Ishikawa (cell line): ENCODE results near the gene PRIMA1.

Experiments
- EP300 ChIP-seq: IDR thresholded peaks from 2 replicates; pipeline ENCODE4 v1.6.1; 2012; ENCODE audit warnings: borderline replicate concordance
- TAF1 ChIP-seq: IDR thresholded peaks from 2 replicates; pipeline ENCODE4 v1.6.1; 2012; ENCODE audit warnings: low read depth, mild to moderate bottlenecking
- TEAD4 ChIP-seq: IDR thresholded peaks from 2 replicates; pipeline ENCODE4 v1.6.1; 2012

DNA sequence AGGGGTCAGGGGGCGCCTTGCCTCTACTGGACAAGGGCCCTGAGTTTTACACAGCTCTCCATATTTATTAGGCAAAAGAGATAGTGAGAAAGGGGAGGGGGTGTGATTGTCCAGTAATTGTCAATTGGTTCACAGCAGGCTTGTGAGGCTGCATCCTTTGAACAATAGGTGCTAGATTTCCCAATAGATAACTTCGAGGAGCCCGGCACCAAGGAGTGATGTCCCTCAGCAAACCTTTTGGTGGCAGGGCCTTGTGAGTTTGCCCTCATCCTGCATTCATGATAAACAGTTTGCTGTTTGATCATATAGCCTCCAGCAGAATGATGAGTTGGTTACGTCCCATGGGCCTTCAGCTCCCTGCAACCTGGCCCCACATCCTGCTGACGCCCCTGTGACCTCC lies 2.7 kb upstream of the PRIMA1 start:
- no peak for TF ChIP-seq TEAD4
- TF ChIP-seq TAF1, result no peak
- TF ChIP-seq EP300, result no peak
